Adrenal gland (tissue), 12 donors: ENCODE data around the gene BEST4. TPM values are rescaled to one million over a fixed set of nuclear protein-coding genes. Genes with fewer than 3 reads are reported as not detected.

Experiments
- DNase-seq, 7 donors: peaks; one replicate each; pipeline ENCODE4 v3.0.0-alpha.2; 2019 to 2020
- H3K27ac ChIP-seq, 5 donors: fragments of 200-600 bp; sonication (generic) in 4 of 5; 1 replicate in 3 of 5; 2 replicates in 2 of 5; pipeline versions ENCODE4 v1.5.1 to v1.8.0; 2016 to 2020; ENCODE audit warnings: mild to moderate bottlenecking in 1 of 5
- H3K27me3 ChIP-seq: fragments of 200-600 bp; 2 replicates; pipeline ENCODE4 v1.8.0; 2021
- H3K36me3 ChIP-seq, 2 donors: fragments of 200-600 bp; replicated peaks in 1 of 2; 1 replicate in 1 of 2; 2 replicates in 1 of 2; pipeline versions ENCODE4 v1.5.1 to v1.8.0; 2018 to 2022
- H3K4me1 ChIP-seq, 2 donors: fragments of 200-600 bp; replicated peaks in 1 of 2; 1 replicate in 1 of 2; 2 replicates in 1 of 2; pipeline versions ENCODE4 v1.5.1 to v1.8.0; 2018 to 2021
- H3K4me3 ChIP-seq, 4 donors: fragments of 200-600 bp; sonication (generic) in 3 of 4; one replicate each; pipeline ENCODE4 v1.5.1; 2016 to 2018
- H3K9me3 ChIP-seq, 3 donors: fragments of 200-600 bp; sonication (generic) in 1 of 3; replicated peaks in 1 of 3; 1 replicate in 2 of 3; 2 replicates in 1 of 3; pipeline versions ENCODE4 v1.5.1 to v1.8.0; 2016 to 2021
- POLR2A ChIP-seq, 2 donors: fragments of 450-650 bp; IDR thresholded peaks; one replicate each; pipeline ENCODE4 v1.6.1; 2017; ENCODE audit warnings: antibody characterized with exemption in 2 of 2, mild to moderate bottlenecking in 2 of 2, moderate library complexity in 1 of 2
- WGBS, 4 donors: extraction: QIAGEN DNeasy Blood & Tissue Kit in 2 of 4; methylation state at CpG; one replicate each; pipeline versions ENCODE4 v1.1.5 to v1.1.7; 2013 to 2017; 5-methylcytosine and 5-hydroxymethylcytosine counted together
- intact Hi-C, 2 donors: fragments of 100-400 bp; cut with DNase I; formaldehyde crosslinking; loops; one replicate each; pipeline versions ENCODE4 v1.14.1 to v1.15.0; 2022 to 2023
- polyA plus RNA-seq, 3 donors: library from polyadenylated mRNA; stranded (reverse); fragments of 200-250 nt in 2 of 3; fragments of 350-450 nt in 1 of 3; fragmentation: Illumina TruSeq in 1 of 3; extraction: RNeasy Lipid Tissue Mini Kit (QIAGEN cat#74804) in 1 of 3; gene quantifications; one replicate each; pipeline ENCODE4 v1.2.3, GENCODE V29; 2013 to 2014
- total RNA-seq, 9 donors: library from RNA; depleted of rRNA in 4 of 9; stranded (reverse); fragments of >200 nt in 4 of 9; fragments of 120-200 nt in 1 of 9; fragmentation: NEBNext Ultra II Directional in 1 of 9; extraction: Animal tissue kit (Norgen Biotek cat#: 25700) in 1 of 9; gene quantifications; one replicate each; pipeline versions ENCODE4 v1.1.0 to v1.2.4, GENCODE V29; 2013 to 2023
- TF ChIP-seq, protein P1 (sequence below), 6 experiments: fragments of 450-650 bp in 4 of 6; fragments of 200-600 bp in 2 of 6; sonication (generic) in 1 of 6; IDR thresholded peaks; 1 replicate in 5 of 6; 2 replicates in 1 of 6; pipeline versions ENCODE4 v1.5.1 to v1.8.0; 2016 to 2021; ENCODE audit warnings: antibody characterized with exemption in 6 of 6, mild to moderate bottlenecking in 2 of 6, moderate library complexity in 1 of 6
- donor health status: healthy with polysubstance abuse.
- donor health status: Bipolar disorder and iron deficiency.
- donor health status: DM: yes; HTN: yes; CAD: no.
- donor health status: DM: no; HTN: no; CAD: no.
- donor health status: DM: no; HTN: no; CAD: no.
- donor health status: DM: yes; HTN: yes; CAD: no.

Gene BEST4
- total and polyA plus RNA-seq, 12 donors, result 0.09 to 6.2 (median 0.68) TPM; not detected in 1

DNA sequence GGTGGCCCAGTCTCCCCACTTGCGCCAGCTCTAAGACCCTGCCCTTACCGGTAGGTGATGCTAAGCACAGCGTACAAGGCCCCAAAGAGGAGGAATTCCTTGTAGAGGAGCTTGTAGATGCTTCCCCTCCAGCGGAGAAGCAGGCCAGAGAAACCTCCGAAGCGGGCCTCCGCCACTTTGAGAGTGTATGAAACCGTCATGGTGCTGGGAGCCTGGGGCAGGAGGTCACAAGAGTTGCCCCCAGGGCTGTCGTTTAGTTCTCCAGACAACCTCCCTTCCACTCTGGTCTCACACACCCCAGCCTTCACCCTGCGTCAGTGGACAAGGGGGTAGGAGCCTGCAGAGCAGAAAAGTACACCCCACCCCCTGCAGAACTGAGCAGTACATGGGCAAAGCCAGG is 464 bp downstream of the BEST4 start:
- no peak for DNase-seq
- Histone ChIP-seq H3K27ac (no peak overlapping the region), H3K27me3 (no peaks in the 10 kb centered on the region), H3K36me3 (no peaks in the 10 kb centered on the region), H3K4me3 (no peak overlapping the region), H3K4me1 (peaks cover 11 to 25% of the 10 kb centered on the region in 2 donors), H3K9me3 (no peaks in the 10 kb centered on the region)
- intact Hi-C loops, result loop anchor here in 1 of 2 donors (10.0 kb wide), 1 partner anchor 53 kb away; the partner anchor contains the start of genes KIF2C and RNU5D-1
- TF ChIP-seq POLR2A (IDR thresholded peaks at IDR 0.05), result no peak
- TF ChIP-seq, protein P1, sequence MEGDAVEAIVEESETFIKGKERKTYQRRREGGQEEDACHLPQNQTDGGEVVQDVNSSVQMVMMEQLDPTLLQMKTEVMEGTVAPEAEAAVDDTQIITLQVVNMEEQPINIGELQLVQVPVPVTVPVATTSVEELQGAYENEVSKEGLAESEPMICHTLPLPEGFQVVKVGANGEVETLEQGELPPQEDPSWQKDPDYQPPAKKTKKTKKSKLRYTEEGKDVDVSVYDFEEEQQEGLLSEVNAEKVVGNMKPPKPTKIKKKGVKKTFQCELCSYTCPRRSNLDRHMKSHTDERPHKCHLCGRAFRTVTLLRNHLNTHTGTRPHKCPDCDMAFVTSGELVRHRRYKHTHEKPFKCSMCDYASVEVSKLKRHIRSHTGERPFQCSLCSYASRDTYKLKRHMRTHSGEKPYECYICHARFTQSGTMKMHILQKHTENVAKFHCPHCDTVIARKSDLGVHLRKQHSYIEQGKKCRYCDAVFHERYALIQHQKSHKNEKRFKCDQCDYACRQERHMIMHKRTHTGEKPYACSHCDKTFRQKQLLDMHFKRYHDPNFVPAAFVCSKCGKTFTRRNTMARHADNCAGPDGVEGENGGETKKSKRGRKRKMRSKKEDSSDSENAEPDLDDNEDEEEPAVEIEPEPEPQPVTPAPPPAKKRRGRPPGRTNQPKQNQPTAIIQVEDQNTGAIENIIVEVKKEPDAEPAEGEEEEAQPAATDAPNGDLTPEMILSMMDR (IDR thresholded peaks at IDR 0.05), result no peak
- 88 to 97% (median 94%) methylated on average over 5 to 10 of the region's 10 CpGs for WGBS, 4 donors

DNA sequence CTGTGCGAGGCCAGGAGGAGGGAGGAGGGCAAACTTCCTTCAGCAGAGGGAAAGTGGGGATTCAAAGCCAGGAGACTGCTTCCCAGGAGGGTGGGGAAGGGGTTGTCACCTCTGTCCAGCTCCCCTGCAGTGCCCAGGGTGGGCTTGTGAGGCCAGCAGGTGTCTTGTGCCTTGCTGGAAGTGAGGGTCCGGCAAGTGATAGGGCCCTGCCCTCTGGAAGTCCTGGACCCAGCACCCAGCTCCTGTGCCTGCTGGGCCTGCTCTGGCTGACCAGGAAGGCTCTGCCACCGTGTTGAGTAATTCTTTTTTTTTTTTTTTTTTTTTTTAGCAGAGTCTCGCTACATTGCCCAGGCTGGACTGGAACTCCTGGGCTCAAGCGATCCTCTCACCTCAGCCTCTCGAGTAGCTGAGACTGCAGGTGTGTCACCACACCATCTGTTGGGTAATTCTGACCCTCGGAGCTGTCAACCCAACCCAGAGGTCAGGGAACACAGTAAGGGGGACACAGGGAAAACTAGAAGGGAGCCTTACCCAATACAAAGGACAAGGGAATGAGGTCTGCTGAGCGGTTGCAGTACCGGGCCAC is 1.0 kb downstream of the BEST4 start:
- peak overlapping the region in 2 of 5 donors; percentile 55 to 60 for H3K27ac ChIP-seq
- no peak for DNase-seq
- H3K9me3 ChIP-seq, result no peaks in the 10 kb centered on the region
- H3K27me3 ChIP-seq, result no peaks in the 10 kb centered on the region
- WGBS, 4 donors, result 78 to 83% (median 80%) methylated on average over 8 to 9 of the region's 9 CpGs
- H3K4me1 ChIP-seq, result peaks cover 11 to 25% of the 10 kb centered on the region in 2 donors
- intact Hi-C loops, result loop anchor here in 1 of 2 donors (10.0 kb wide), 1 partner anchor 52 kb away; the partner anchor contains the start of genes KIF2C and RNU5D-1
- H3K36me3 ChIP-seq, result no peaks in the 10 kb centered on the region
- TF ChIP-seq, protein P1 (IDR thresholded peaks at IDR 0.05), result no peak
- TF ChIP-seq POLR2A (IDR thresholded peaks at IDR 0.05), result no peak
- H3K4me3 ChIP-seq, result no peak overlapping the region

DNA sequence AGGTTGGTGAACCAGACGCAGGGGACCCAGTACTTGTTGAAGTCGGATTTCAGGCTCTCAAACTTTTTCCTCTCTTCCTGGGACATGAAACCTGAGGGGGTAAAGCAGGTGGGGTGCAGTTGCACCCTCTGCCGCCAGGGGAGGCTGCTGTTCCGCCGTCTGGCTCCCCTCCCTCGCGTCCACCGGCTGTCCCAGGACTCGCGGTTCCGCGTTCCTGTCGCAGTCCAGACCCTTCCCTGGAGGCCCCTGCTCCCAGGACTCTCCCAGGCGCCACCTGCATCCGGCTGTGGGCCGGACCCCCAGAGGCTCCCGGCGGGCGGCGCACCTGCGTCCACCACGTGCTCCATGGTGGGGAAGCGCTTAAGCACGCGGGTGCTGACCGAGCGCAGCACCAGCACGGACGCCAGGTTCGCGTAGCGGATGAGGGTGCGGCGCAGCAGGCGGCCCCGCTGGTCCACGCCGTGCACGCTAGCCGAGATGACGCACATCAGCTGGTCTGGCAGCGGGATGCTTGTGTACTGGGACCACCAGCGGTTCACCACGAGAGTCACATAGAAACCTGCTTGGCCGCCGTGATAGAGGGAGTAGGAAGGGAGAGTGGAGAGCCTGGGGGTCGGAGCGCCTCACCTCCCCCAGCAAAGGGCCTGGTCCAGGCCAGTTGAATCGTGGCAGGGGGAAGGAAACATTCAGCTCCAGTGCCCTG is 1.7 kb downstream of the BEST4 start:
- WGBS, 4 donors, result 3 to 20% (median 5%) methylated on average over 3 to 49 of the region's 49 CpGs
- peak overlapping the region in 2 of 5 donors; percentile 55 to 60 for H3K27ac ChIP-seq
- peaks cover 11 to 25% of the 10 kb centered on the region in 2 donors for H3K4me1 ChIP-seq
- intact Hi-C loops, result loop anchor here in 1 of 2 donors (10.0 kb wide), 1 partner anchor 51 kb away; the partner anchor contains the start of genes KIF2C and RNU5D-1
- no peaks in the 10 kb centered on the region for H3K9me3 ChIP-seq
- no peaks in the 10 kb centered on the region for H3K27me3 ChIP-seq
- peak overlapping the region in 2 of 4 donors; percentile 27 to 56 for H3K4me3 ChIP-seq
- DNase-seq, result peak in 6 of 7 donors; percentile 70 to 81 (median 74)
- TF ChIP-seq, protein P1 (IDR thresholded peaks at IDR 0.05), result peak; percentile 98 to 99 (median 99)
- TF ChIP-seq POLR2A (IDR thresholded peaks at IDR 0.05), result no peak
- H3K36me3 ChIP-seq, result peaks cover 0 to 3% of the 10 kb centered on the region in 2 donors

DNA sequence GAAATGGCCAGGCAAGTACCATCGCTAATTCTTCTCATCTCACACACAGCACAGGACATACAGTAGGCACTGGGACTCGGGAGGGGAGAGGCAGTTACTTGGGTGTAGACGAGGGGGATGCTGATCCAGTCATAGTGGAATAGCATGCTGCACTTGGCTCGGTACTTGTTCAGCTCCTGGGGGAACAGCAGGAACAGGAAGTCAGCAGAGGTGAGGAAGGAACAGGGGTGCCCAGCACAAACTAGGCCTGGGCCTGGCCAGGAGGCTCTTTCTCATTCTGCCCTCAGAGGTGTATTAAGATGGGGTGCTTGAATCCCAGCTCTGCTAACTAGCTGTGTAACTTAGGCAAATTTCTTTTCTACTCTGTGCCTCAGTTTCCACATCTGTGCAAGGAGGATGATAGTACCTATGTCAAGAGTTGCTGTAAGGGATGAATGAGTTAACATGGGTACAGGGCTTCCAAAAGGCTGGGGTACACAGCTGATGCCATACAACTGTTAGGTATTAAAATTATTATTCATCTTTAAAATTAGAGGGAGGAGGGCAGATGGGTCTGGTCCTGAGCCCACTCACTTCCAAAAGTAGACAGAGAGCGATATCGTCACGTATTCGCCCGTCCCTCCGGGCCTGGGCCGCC is 2.4 kb downstream of the BEST4 start:
- no peak overlapping the region for H3K27ac ChIP-seq
- H3K4me3 ChIP-seq, result peak overlapping the region in 2 of 4 donors; percentile 27 to 56
- H3K27me3 ChIP-seq, result no peaks in the 10 kb centered on the region
- TF ChIP-seq POLR2A (IDR thresholded peaks at IDR 0.05), result no peak
- TF ChIP-seq, protein P1 (IDR thresholded peaks at IDR 0.05), result no peak
- intact Hi-C loops, result loop anchor here in 1 of 2 donors (10.0 kb wide), 1 partner anchor 51 kb away; the partner anchor contains the start of genes KIF2C and RNU5D-1
- peaks cover 11 to 25% of the 10 kb centered on the region in 2 donors for H3K4me1 ChIP-seq
- 39 to 42% (median 40%) methylated on average over 10 to 11 of the region's 11 CpGs for WGBS, 4 donors
- peaks cover 0 to 9% of the 10 kb centered on the region in 2 donors for H3K36me3 ChIP-seq
- H3K9me3 ChIP-seq, result no peaks in the 10 kb centered on the region
- no peak for DNase-seq
